WTC11 (cell line): ENCODE results near the gene TMEM86B. TPM values are rescaled to one million over a fixed set of nuclear protein-coding genes. Genes with fewer than 3 reads are reported as not detected.

ENCODE experiments used
- ATAC-seq: fragments of 200-7000 bp; cut with Tn5 transposase; 2 replicates; pipeline ENCODE4 v1.10.0; 2021; ENCODE audit warnings: mild to moderate bottlenecking, moderate library complexity
- CTCF ChIA-PET: fragments of 300-600 bp; sonication (Branson Sonifier 250); formaldehyde crosslinking; loops from one replicate; lab custom pipeline; 2021; ENCODE audit warnings: antibody characterized with exemption; lab: Charles Lee
- POLR2A ChIA-PET: fragments of 350-600 bp; sonication (Branson Sonifier 250); formaldehyde crosslinking; loops from one replicate; lab custom pipeline; 2021; ENCODE audit warnings: antibody characterized with exemption; lab: Charles Lee
- DNase-seq: peaks from one replicate; pipeline ENCODE4 v3.0.0; 2021; ENCODE audit warnings: low spot score
- H3K27ac Mint-ChIP-seq: 2 replicates; pipeline ENCODE4 v1.8.0; 2021; ENCODE audit warnings: mixed read lengths
- H3K27me3 Mint-ChIP-seq: 2 replicates; pipeline ENCODE4 v1.8.0; 2021; ENCODE audit warnings: low read depth, mild to moderate bottlenecking, moderate library complexity, mixed read lengths
- H3K36me3 Mint-ChIP-seq: 2 replicates; pipeline ENCODE4 v1.8.0; 2021; ENCODE audit warnings: mixed read lengths
- H3K4me1 Mint-ChIP-seq: 2 replicates; pipeline ENCODE4 v1.8.0; 2022; ENCODE audit warnings: mixed read lengths
- H3K4me3 Mint-ChIP-seq: 2 replicates; pipeline ENCODE4 v1.8.0; 2021; ENCODE audit warnings: mild to moderate bottlenecking, moderate library complexity, mixed read lengths
- H3K9me3 Mint-ChIP-seq: 2 replicates; pipeline ENCODE4 v1.8.0; 2021; ENCODE audit warnings: mixed read lengths
- CBFB ChIP-seq: sonication (generic); formaldehyde crosslinking; IDR thresholded peaks from 2 replicates; pipeline ENCODE4 v1.8.1; 2022; ENCODE audit warnings: mild to moderate bottlenecking, low read depth, missing genetic modification reagents
- GABPB1 ChIP-seq: sonication (generic); formaldehyde crosslinking; IDR thresholded peaks from 2 replicates; pipeline ENCODE4 v1.8.1; 2023; ENCODE audit warnings: mild to moderate bottlenecking, missing genetic modification reagents
- NFYB ChIP-seq: sonication (generic); formaldehyde crosslinking; conservative IDR thresholded peaks from 2 replicates; pipeline ENCODE4 v1.8.0; 2022; ENCODE audit warnings: low read depth, missing genetic modification reagents
- PRRX2 ChIP-seq: fragments of 250-450 bp; sonication (Bioruptor Pico); IDR thresholded peaks from 2 replicates; pipeline ENCODE4 v1.8.0; 2021; ENCODE audit warnings: mild to moderate bottlenecking
- ZNF416 ChIP-seq: fragments of 250-450 bp; sonication (Bioruptor Pico); IDR thresholded peaks from 2 replicates; pipeline ENCODE4 v1.9.0; 2021; ENCODE audit warnings: mild to moderate bottlenecking, inconsistent platforms
- total RNA-seq: library from RNA; stranded (reverse); gene quantifications from 3 replicates; pipeline ENCODE4 v1.2.3, GENCODE V29; 2021
- TF ChIP-seq, protein P1 (sequence below): sonication (generic); formaldehyde crosslinking; conservative IDR thresholded peaks from 2 replicates; pipeline ENCODE4 v1.8.1; 2023; ENCODE audit warnings: mild to moderate bottlenecking, low read depth, missing genetic modification reagents, moderate library complexity
- TF ChIP-seq, protein P2 (sequence below): sonication (generic); formaldehyde crosslinking; IDR thresholded peaks from 2 replicates; pipeline ENCODE4 v1.8.1; 2023; ENCODE audit warnings: mild to moderate bottlenecking, moderate library complexity, missing genetic modification reagents
- TF ChIP-seq, protein P3 (sequence below): sonication (generic); formaldehyde crosslinking; IDR thresholded peaks from 2 replicates; pipeline ENCODE4 v1.8.1; 2023; ENCODE audit warnings: mild to moderate bottlenecking, missing genetic modification reagents
- TF ChIP-seq, protein P4 (sequence below): sonication (generic); formaldehyde crosslinking; IDR thresholded peaks from 2 replicates; pipeline ENCODE4 v1.8.0; 2023; ENCODE audit warnings: missing genetic modification reagents, mild to moderate bottlenecking, borderline replicate concordance

TMEM86B gene
- total RNA-seq, 1 experiment from 2014 or later, result 4.2 TPM

DNA sequence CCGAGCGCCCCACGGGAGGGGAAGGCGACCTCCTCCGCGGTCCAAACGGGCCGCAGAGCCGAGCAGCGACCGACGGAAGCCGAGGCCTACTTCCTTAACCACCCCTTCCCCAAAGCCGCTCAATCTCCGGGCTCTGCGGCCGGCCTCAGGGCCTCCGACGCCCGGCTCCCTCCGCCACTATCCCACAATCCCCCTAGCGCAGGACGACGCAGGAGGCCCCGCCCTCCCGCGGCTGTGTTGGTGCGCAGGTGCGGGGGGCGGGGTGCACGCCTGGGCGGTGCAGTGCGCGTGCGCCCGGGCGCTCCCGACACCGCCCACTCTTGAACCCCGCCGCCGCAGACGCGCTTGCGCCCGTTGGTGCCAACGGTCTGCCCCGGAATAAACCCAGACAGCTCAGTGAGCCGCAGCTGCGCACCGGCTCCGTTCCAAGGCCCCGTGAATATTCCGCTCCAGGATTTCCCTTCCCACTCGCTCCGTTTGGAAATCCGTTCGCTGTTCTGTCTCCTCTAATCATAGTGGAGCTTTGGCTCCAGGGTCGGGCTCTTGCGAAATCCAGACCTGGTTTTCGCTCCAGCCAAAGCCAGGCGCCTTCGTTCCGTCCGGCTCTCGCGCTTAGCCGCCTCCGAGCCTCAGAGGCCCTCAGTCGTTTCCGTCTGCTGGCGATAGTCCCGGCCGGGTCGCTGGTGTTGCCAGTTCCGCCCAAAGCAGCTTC, 30.4 kb upstream of the TMEM86B start, which contains the start of gene PPP6R1 (continued):
- TF ChIP-seq, protein P1, sequence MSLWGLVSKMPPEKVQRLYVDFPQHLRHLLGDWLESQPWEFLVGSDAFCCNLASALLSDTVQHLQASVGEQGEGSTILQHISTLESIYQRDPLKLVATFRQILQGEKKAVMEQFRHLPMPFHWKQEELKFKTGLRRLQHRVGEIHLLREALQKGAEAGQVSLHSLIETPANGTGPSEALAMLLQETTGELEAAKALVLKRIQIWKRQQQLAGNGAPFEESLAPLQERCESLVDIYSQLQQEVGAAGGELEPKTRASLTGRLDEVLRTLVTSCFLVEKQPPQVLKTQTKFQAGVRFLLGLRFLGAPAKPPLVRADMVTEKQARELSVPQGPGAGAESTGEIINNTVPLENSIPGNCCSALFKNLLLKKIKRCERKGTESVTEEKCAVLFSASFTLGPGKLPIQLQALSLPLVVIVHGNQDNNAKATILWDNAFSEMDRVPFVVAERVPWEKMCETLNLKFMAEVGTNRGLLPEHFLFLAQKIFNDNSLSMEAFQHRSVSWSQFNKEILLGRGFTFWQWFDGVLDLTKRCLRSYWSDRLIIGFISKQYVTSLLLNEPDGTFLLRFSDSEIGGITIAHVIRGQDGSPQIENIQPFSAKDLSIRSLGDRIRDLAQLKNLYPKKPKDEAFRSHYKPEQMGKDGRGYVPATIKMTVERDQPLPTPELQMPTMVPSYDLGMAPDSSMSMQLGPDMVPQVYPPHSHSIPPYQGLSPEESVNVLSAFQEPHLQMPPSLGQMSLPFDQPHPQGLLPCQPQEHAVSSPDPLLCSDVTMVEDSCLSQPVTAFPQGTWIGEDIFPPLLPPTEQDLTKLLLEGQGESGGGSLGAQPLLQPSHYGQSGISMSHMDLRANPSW (CRISPR knock-in tag), result no peak
- TF ChIP-seq, protein P2, sequence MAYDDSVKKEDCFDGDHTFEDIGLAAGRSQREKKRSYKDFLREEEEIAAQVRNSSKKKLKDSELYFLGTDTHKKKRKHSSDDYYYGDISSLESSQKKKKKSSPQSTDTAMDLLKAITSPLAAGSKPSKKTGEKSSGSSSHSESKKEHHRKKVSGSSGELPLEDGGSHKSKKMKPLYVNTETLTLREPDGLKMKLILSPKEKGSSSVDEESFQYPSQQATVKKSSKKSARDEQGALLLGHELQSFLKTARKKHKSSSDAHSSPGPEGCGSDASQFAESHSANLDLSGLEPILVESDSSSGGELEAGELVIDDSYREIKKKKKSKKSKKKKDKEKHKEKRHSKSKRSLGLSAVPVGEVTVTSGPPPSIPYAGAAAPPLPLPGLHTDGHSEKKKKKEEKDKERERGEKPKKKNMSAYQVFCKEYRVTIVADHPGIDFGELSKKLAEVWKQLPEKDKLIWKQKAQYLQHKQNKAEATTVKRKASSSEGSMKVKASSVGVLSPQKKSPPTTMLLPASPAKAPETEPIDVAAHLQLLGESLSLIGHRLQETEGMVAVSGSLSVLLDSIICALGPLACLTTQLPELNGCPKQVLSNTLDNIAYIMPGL (CRISPR knock-in tag), result peak; percentile 65; the same call in 1 of the 2 replicates
- no peak for TF ChIP-seq NFYB
- peak; percentile 65; the same call in 1 of the 2 replicates for TF ChIP-seq GABPB1
- TF ChIP-seq, protein P3, sequence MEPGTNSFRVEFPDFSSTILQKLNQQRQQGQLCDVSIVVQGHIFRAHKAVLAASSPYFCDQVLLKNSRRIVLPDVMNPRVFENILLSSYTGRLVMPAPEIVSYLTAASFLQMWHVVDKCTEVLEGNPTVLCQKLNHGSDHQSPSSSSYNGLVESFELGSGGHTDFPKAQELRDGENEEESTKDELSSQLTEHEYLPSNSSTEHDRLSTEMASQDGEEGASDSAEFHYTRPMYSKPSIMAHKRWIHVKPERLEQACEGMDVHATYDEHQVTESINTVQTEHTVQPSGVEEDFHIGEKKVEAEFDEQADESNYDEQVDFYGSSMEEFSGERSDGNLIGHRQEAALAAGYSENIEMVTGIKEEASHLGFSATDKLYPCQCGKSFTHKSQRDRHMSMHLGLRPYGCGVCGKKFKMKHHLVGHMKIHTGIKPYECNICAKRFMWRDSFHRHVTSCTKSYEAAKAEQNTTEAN (CRISPR knock-in tag), result peak; percentile 38; the same call in 1 of the 2 replicates
- no peak for TF ChIP-seq CBFB
- TF ChIP-seq, protein P4, sequence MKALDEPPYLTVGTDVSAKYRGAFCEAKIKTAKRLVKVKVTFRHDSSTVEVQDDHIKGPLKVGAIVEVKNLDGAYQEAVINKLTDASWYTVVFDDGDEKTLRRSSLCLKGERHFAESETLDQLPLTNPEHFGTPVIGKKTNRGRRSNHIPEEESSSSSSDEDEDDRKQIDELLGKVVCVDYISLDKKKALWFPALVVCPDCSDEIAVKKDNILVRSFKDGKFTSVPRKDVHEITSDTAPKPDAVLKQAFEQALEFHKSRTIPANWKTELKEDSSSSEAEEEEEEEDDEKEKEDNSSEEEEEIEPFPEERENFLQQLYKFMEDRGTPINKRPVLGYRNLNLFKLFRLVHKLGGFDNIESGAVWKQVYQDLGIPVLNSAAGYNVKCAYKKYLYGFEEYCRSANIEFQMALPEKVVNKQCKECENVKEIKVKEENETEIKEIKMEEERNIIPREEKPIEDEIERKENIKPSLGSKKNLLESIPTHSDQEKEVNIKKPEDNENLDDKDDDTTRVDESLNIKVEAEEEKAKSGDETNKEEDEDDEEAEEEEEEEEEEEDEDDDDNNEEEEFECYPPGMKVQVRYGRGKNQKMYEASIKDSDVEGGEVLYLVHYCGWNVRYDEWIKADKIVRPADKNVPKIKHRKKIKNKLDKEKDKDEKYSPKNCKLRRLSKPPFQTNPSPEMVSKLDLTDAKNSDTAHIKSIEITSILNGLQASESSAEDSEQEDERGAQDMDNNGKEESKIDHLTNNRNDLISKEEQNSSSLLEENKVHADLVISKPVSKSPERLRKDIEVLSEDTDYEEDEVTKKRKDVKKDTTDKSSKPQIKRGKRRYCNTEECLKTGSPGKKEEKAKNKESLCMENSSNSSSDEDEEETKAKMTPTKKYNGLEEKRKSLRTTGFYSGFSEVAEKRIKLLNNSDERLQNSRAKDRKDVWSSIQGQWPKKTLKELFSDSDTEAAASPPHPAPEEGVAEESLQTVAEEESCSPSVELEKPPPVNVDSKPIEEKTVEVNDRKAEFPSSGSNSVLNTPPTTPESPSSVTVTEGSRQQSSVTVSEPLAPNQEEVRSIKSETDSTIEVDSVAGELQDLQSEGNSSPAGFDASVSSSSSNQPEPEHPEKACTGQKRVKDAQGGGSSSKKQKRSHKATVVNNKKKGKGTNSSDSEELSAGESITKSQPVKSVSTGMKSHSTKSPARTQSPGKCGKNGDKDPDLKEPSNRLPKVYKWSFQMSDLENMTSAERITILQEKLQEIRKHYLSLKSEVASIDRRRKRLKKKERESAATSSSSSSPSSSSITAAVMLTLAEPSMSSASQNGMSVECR (CRISPR knock-in tag), result 0 out of 2 replicates have a peak, but pooled peaks have one; percentile 70

DNA sequence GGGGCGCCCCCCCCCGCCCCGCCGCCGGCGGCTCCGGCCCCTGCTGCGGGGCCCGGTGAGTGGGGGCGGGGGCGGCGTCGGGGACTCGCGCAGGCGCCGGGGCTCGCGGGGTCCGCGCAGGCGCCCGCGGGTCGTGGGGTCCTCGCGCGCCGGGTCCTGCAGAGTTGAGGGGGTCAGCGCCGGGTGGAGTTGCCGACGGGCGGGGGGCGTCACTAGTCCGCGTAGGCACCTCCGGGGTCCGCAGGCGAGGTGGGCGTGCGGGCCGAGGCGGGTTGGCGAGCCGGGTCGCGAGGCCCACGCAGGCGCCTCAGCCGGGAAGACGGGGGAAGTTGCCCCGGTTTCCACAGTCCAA, 29.9 kb upstream of the TMEM86B start:
- 0 out of 2 replicates have a peak, but pooled peaks have one; percentile 35 for TF ChIP-seq ZNF416
- no peak for TF ChIP-seq PRRX2 (CRISPR knock-in tag)
- CTCF ChIA-PET, result interaction anchor here (0.8 to 3.0 kb wide), 3 partner anchors 21 to 92 kb away, joined by 4 to 14 read pairs (median 5); partner anchors contain the start of genes DNAAF3, HSPBP1 and KMT5C
- Mint-ChIP-seq H3K27ac (no peak overlapping the region), H3K9me3 (peaks cover 3% of the 10 kb centered on the region; the same call in 1 of the 2 replicates), H3K4me3 (peak overlapping the region; percentile 87), H3K4me1 (peaks cover 52% of the 10 kb centered on the region), H3K27me3 (no peaks in the 10 kb centered on the region), H3K36me3 (peaks cover 3% of the 10 kb centered on the region)
- ATAC-seq, result no peak
- no peak for DNase-seq
- POLR2A ChIA-PET, result interaction anchor here (0.7 to 1.8 kb wide), 5 partner anchors 21 to 85 kb away, joined by 3 to 15 read pairs (median 4); partner anchors contain the start of genes BRSK1 and HSPBP1
